A549 (cell line): ENCODE results near the gene GALNT7. TPM values are rescaled to one million over a fixed set of nuclear protein-coding genes. Genes with fewer than 3 reads are reported as not detected.

Source experiments
- ATAC-seq, 2 experiments: fragments of 200-7000 bp in 1 of 2; fragments of >200 bp in 1 of 2; cut with Nextera tagmentation in 1 of 2; cut with Tn5 transposase in 1 of 2; 3 replicates each; pipeline versions ENCODE4 v1.8.0 to v1.9.1; 2018 to 2020; ENCODE audit warnings: mild to moderate bottlenecking in 1 of 2, moderate library complexity in 1 of 2
- CTCF ChIA-PET: fragments of 300-600 bp; sonication (Branson Sonifier 250); formaldehyde crosslinking; extraction: SDS; loops from one replicate; lab custom pipeline; 2021; ENCODE audit warnings: antibody characterized with exemption, inconsistent platforms; lab: Yijun Ruan, JAX
- POLR2A ChIA-PET: fragments of 350-600 bp; formaldehyde crosslinking; extraction: SDS; loops from one replicate; lab custom pipeline; 2021; ENCODE audit warnings: antibody characterized with exemption, inconsistent platforms; lab: Yijun Ruan, JAX
- DNase-seq, 2 experiments: peaks; one replicate each; pipeline versions ENCODE4 v3.0.0 to v3.0.0-alpha.2; 2011 to 2016; ENCODE audit warnings: low read depth in 1 of 2, low spot score in 1 of 2
- FAIRE-seq: peaks from 2 replicates; lab custom pipeline; 2011; peaks lifted over from hg19 to GRCh38; lab: Jason Lieb, UNC
- H3K27ac ChIP-seq, 2 experiments: fragments of >200 bp; sonication (Bioruptor Twin); formaldehyde crosslinking; 3 replicates each; pipeline ENCODE4 v1.5.1; 2016 to 2017
- H3K4me1 ChIP-seq: fragments of >200 bp; sonication (Bioruptor Twin); formaldehyde crosslinking; 3 replicates; pipeline ENCODE4 v1.6.1; 2016
- H3K4me2 ChIP-seq: fragments of >200 bp; sonication (Bioruptor Twin); formaldehyde crosslinking; 3 replicates; pipeline ENCODE4 v1.6.1; 2016
- H3K4me3 ChIP-seq: fragments of >200 bp; sonication (Bioruptor Twin); formaldehyde crosslinking; 3 replicates; pipeline ENCODE4 v1.5.1; 2016
- H3K9me3 ChIP-seq: fragments of >200 bp; sonication (Bioruptor Twin); formaldehyde crosslinking; 3 replicates; pipeline ENCODE4 v1.6.1; 2016
- BHLHE40 ChIP-seq: IDR thresholded peaks from 2 replicates; pipeline ENCODE4 v1.6.1; 2012; ENCODE audit warnings: low read depth, low read length, inconsistent platforms
- CBX2 ChIP-seq: fragments of 200-600 bp; sonication (generic); IDR thresholded peaks from 2 replicates; pipeline ENCODE4 v1.6.1; 2016; ENCODE audit warnings: low read depth, mild to moderate bottlenecking, borderline replicate concordance
- CBX8 ChIP-seq: fragments of 200-600 bp; sonication (generic); IDR thresholded peaks from 2 replicates; pipeline ENCODE4 v1.6.1; 2016
- CHD2 ChIP-seq: fragments of 150-350 bp; IDR thresholded peaks from 2 replicates; pipeline ENCODE4 v1.6.1; 2014; ENCODE audit warnings: low read length; ENCODE audit not compliant: partially characterized antibody
- EHF ChIP-seq: fragments of 250-450 bp; sonication (Bioruptor Pico); IDR thresholded peaks from 2 replicates; pipeline ENCODE4 v1.5.0; 2020; ENCODE audit warnings: mild to moderate bottlenecking
- FOSL2 ChIP-seq, 2 experiments: fragments of 450-650 bp in 1 of 2; fragments of >200 bp in 1 of 2; sonication (Bioruptor Twin) in 1 of 2; formaldehyde crosslinking; IDR thresholded peaks; 2 replicates each; pipeline versions ENCODE4 v1.5.0 to v1.6.1; 2016 to 2020; ENCODE audit warnings: mild to moderate bottlenecking in 1 of 2, moderate library complexity in 1 of 2
- FOXS1 ChIP-seq: fragments of 250-450 bp; sonication (Bioruptor Pico); IDR thresholded peaks from 2 replicates; pipeline ENCODE4 v1.5.0; 2020; ENCODE audit warnings: mild to moderate bottlenecking, moderate library complexity
- HOXA7 ChIP-seq: fragments of 250-450 bp; sonication (Bioruptor Pico); IDR thresholded peaks from 2 replicates; pipeline ENCODE4 v1.5.0; 2020; ENCODE audit warnings: mild to moderate bottlenecking, moderate library complexity
- JUN ChIP-seq, 2 experiments: fragments of >200 bp; sonication (Bioruptor Twin); formaldehyde crosslinking; IDR thresholded peaks; 2 replicates in 1 of 2; 3 replicates in 1 of 2; pipeline ENCODE4 v1.6.1; 2016 to 2017
- KDM5A ChIP-seq: fragments of 200-600 bp; sonication (generic); IDR thresholded peaks from 2 replicates; pipeline ENCODE4 v1.6.1; 2016; ENCODE audit warnings: antibody characterized with exemption, mild to moderate bottlenecking
- NPAS2 ChIP-seq: fragments of 250-450 bp; sonication (Bioruptor Pico); IDR thresholded peaks from 2 replicates; pipeline ENCODE4 v1.8.0; 2022; ENCODE audit warnings: mild to moderate bottlenecking, moderate library complexity, borderline replicate concordance
- PHF8 ChIP-seq: fragments of 200-600 bp; sonication (generic); IDR thresholded peaks from 2 replicates; pipeline ENCODE4 v1.6.1; 2016; ENCODE audit warnings: low read depth, mild to moderate bottlenecking, antibody characterized with exemption, moderate library complexity, borderline replicate concordance
- POLR2AphosphoS2 ChIP-seq: conservative IDR thresholded peaks from 2 replicates; pipeline ENCODE4 v1.6.1; 2012; ENCODE audit warnings: low read length, improper control_type of control experiment, inconsistent platforms
- RARB ChIP-seq: fragments of 250-450 bp; sonication (Bioruptor Pico); IDR thresholded peaks from 2 replicates; pipeline ENCODE4 v1.8.0; 2021; ENCODE audit warnings: mild to moderate bottlenecking, moderate library complexity
- RFX5 ChIP-seq: fragments of 450-650 bp; IDR thresholded peaks from 2 replicates; pipeline ENCODE4 v1.7.1; 2014; ENCODE audit warnings: antibody characterized with exemption, mild to moderate bottlenecking, moderate library complexity
- TP53 ChIP-seq: fragments of 250-450 bp; sonication (Bioruptor Pico); IDR thresholded peaks from 2 replicates; pipeline ENCODE4 v1.5.0; 2021; ENCODE audit warnings: mild to moderate bottlenecking, moderate library complexity
- ZNF302 ChIP-seq: fragments of 250-450 bp; sonication (Bioruptor Pico); IDR thresholded peaks from 2 replicates; pipeline ENCODE4 v1.9.0; 2021; ENCODE audit warnings: inconsistent platforms, mild to moderate bottlenecking, moderate library complexity
- ZSCAN20 ChIP-seq: fragments of 250-450 bp; sonication (Bioruptor Pico); IDR thresholded peaks from 2 replicates; pipeline ENCODE4 v1.8.0; 2022; ENCODE audit warnings: mild to moderate bottlenecking, moderate library complexity
- WGBS: methylation state at CpG from one replicate; pipeline ENCODE4 v1.1.6; 2017; ENCODE audit errors: missing lambda C conversion rate; 5-methylcytosine and 5-hydroxymethylcytosine counted together
- polyA plus RNA-seq, 4 experiments: library from polyadenylated mRNA; depleted of rRNA in 3 of 4; stranded (reverse); fragments of >200 nt; fragmentation: RNase III in 1 of 4; extraction: RNeasy Plus Mini Kit Qiagen cat#74134 plus additional on column Dnase treatment in 1 of 4; gene quantifications; 2 replicates in 3 of 4; 3 replicates in 1 of 4; pipeline ENCODE4 v1.2.3, GENCODE V29; 2011 to 2017
- TF ChIP-seq, protein P1 (sequence below): IDR thresholded peaks from 2 replicates; pipeline ENCODE4 v1.6.1; 2012
- TF ChIP-seq, protein P2 (sequence below): fragments of >200 bp; sonication (Bioruptor Twin); formaldehyde crosslinking; IDR thresholded peaks from 3 replicates; pipeline ENCODE4 v1.5.1; 2016
- TF ChIP-seq, protein P3 (sequence below): fragments of 450-650 bp; IDR thresholded peaks from 2 replicates; pipeline ENCODE4 v1.6.1; 2014; ENCODE audit warnings: antibody characterized with exemption
- TF ChIP-seq, protein P4 (sequence below): fragments of 250-450 bp; sonication (Bioruptor Pico); IDR thresholded peaks from 2 replicates; pipeline ENCODE4 v1.5.0; 2020; ENCODE audit warnings: low read depth, mild to moderate bottlenecking, moderate library complexity
- TF ChIP-seq, protein P5 (sequence below): fragments of 200-600 bp; sonication (generic); IDR thresholded peaks from 2 replicates; pipeline ENCODE4 v1.6.1; 2016; ENCODE audit warnings: antibody characterized with exemption, mild to moderate bottlenecking, moderate library complexity

GALNT7 gene
- polyA plus RNA-seq, 2 of the 4 experiments (the other 2 are of a cell fraction) = 28.8 to 63.6 TPM

DNA sequence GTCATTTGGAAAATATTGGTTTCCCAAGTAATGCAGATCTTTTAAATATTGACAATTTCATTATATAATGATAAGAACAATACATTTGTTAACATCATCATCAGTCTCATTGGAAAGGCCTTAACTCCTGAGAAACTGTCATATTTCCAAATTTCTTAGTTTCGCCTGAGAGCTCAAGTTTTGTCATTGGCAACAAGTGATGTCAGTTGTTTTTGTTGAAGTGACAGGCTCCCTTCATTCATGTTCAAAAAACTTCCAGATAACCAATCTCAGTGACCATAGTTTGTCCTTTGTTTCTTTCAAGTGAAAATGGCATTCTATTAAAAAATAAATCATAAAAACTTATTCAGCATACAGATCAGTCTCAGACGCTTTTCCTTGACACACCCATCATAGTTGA is 93.8 kb downstream of the GALNT7 start (continued):
- TF ChIP-seq, protein P1, sequence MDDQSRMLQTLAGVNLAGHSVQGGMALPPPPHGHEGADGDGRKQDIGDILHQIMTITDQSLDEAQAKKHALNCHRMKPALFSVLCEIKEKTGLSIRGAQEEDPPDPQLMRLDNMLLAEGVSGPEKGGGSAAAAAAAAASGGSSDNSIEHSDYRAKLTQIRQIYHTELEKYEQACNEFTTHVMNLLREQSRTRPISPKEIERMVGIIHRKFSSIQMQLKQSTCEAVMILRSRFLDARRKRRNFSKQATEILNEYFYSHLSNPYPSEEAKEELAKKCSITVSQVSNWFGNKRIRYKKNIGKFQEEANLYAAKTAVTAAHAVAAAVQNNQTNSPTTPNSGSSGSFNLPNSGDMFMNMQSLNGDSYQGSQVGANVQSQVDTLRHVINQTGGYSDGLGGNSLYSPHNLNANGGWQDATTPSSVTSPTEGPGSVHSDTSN = no peak
- TF ChIP-seq RARB = no peak

DNA sequence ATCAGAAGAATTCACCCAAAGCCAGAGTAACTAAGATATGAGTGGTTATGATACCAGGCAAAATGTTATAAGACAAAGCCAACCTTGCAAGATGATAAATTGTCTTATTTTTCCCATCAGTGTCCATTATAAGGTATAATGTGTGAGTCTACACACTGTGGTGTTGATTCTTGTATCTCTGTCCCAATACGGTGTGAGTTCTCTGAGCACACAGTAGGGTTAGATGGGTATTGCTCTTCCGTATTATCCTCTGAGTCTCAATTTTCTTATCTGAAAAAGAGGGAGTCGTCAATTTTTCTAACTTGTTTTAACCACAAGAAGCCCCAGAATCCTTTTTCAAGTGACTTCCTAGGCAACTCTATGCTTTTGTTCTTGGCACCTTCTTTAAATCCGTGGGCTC is 95.6 kb downstream of the GALNT7 start:
- H3K27ac ChIP-seq = no peak overlapping the region
- no peaks in the 10 kb centered on the region for H3K9me3 ChIP-seq
- no peaks in the 10 kb centered on the region for H3K4me1 ChIP-seq
- no peak overlapping the region for H3K4me3 ChIP-seq
- ChIA-PET POLR2A (no interaction called here), CTCF (interaction anchor here (0.6 to 1.6 kb wide), 3 partner anchors 232 to 297 kb away, joined by 3 to 5 read pairs (median 3); no protein-coding TSS in a partner anchor)
- DNase-seq (no peak), FAIRE-seq (no peak), ATAC-seq (no peak)
- H3K4me2 ChIP-seq = no peak overlapping the region
- TF ChIP-seq CBX8 (no peak), CBX2 (no peak), CHD2 (no peak), RFX5 (no peak), KDM5A (no peak)
- TF ChIP-seq, protein P1 = no peak
- WGBS = 90% methylated on average over 4 of the region's 4 CpGs

DNA sequence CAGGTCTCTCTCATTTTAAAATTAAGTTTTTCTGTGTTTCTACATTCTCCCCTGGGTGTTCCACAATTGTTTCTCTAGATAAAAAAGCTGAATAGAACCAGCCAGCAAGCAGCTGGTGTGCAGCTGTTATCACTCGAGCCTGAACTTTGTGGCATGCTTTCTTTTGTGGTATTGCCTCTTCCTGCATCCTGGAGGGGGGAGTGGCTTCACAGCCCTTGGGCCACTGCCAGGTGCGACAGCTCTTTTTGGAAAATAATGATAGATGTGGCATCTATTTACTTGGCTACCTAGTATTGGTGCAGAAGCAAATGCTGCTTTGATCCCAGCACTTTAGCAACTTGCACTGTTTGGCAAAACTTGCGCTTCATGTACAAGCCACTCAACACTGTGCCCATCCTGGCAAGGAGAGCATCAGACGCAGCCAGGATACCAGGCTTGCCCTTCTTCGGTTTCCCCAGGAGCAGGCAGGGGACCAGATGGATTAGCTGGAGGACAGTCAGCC is 96.1 kb downstream of the GALNT7 start:
- Histone ChIP-seq H3K27ac (no peak overlapping the region), H3K4me2 (no peak overlapping the region), H3K4me1 (no peaks in the 10 kb centered on the region), H3K9me3 (no peaks in the 10 kb centered on the region), H3K4me3 (no peak overlapping the region)
- FAIRE-seq = no peak
- no peak for DNase-seq
- 91% methylated on average over 5 of the region's 5 CpGs for WGBS
- TF ChIP-seq BHLHE40 (no peak), JUN (IDR thresholded peaks at IDR 0.05) (no peak), PHF8 (no peak), ZNF302 (CRISPR knock-in tag) (no peak), KDM5A (no peak), FOSL2 (IDR thresholded peaks at IDR 0.05) (no peak), FOSL2 (CRISPR knock-in tag; IDR thresholded peaks at IDR 0.05) (no peak), TP53 (CRISPR knock-in tag) (no peak), NPAS2 (CRISPR knock-in tag) (no peak), RFX5 (no peak), HOXA7 (CRISPR knock-in tag) (no peak), FOXS1 (CRISPR knock-in tag) (no peak), POLR2AphosphoS2 (no peak), EHF (CRISPR knock-in tag) (no peak), RARB (no peak), ZSCAN20 (CRISPR knock-in tag) (no peak)
- TF ChIP-seq, protein P2, sequence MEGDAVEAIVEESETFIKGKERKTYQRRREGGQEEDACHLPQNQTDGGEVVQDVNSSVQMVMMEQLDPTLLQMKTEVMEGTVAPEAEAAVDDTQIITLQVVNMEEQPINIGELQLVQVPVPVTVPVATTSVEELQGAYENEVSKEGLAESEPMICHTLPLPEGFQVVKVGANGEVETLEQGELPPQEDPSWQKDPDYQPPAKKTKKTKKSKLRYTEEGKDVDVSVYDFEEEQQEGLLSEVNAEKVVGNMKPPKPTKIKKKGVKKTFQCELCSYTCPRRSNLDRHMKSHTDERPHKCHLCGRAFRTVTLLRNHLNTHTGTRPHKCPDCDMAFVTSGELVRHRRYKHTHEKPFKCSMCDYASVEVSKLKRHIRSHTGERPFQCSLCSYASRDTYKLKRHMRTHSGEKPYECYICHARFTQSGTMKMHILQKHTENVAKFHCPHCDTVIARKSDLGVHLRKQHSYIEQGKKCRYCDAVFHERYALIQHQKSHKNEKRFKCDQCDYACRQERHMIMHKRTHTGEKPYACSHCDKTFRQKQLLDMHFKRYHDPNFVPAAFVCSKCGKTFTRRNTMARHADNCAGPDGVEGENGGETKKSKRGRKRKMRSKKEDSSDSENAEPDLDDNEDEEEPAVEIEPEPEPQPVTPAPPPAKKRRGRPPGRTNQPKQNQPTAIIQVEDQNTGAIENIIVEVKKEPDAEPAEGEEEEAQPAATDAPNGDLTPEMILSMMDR = no peak
- TF ChIP-seq, protein P3, sequence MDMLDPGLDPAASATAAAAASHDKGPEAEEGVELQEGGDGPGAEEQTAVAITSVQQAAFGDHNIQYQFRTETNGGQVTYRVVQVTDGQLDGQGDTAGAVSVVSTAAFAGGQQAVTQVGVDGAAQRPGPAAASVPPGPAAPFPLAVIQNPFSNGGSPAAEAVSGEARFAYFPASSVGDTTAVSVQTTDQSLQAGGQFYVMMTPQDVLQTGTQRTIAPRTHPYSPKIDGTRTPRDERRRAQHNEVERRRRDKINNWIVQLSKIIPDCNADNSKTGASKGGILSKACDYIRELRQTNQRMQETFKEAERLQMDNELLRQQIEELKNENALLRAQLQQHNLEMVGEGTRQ = no peak
- TF ChIP-seq, protein P4, sequence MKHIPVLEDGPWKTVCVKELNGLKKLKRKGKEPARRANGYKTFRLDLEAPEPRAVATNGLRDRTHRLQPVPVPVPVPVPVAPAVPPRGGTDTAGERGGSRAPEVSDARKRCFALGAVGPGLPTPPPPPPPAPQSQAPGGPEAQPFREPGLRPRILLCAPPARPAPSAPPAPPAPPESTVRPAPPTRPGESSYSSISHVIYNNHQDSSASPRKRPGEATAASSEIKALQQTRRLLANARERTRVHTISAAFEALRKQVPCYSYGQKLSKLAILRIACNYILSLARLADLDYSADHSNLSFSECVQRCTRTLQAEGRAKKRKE (CRISPR knock-in tag) = no peak
- TF ChIP-seq, protein P1 = no peak
- TF ChIP-seq, protein P5, sequence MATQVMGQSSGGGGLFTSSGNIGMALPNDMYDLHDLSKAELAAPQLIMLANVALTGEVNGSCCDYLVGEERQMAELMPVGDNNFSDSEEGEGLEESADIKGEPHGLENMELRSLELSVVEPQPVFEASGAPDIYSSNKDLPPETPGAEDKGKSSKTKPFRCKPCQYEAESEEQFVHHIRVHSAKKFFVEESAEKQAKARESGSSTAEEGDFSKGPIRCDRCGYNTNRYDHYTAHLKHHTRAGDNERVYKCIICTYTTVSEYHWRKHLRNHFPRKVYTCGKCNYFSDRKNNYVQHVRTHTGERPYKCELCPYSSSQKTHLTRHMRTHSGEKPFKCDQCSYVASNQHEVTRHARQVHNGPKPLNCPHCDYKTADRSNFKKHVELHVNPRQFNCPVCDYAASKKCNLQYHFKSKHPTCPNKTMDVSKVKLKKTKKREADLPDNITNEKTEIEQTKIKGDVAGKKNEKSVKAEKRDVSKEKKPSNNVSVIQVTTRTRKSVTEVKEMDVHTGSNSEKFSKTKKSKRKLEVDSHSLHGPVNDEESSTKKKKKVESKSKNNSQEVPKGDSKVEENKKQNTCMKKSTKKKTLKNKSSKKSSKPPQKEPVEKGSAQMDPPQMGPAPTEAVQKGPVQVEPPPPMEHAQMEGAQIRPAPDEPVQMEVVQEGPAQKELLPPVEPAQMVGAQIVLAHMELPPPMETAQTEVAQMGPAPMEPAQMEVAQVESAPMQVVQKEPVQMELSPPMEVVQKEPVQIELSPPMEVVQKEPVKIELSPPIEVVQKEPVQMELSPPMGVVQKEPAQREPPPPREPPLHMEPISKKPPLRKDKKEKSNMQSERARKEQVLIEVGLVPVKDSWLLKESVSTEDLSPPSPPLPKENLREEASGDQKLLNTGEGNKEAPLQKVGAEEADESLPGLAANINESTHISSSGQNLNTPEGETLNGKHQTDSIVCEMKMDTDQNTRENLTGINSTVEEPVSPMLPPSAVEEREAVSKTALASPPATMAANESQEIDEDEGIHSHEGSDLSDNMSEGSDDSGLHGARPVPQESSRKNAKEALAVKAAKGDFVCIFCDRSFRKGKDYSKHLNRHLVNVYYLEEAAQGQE = no peak
- POLR2A ChIA-PET = no interaction called here
- no peak for ATAC-seq
- CTCF ChIA-PET = interaction anchor here (0.7 to 1.6 kb wide), 5 partner anchors 11 to 241 kb away, joined by 3 to 5 read pairs (median 3); no protein-coding TSS in a partner anchor
